Ishikawa (cell line): ENCODE results near the gene KCNIP3.

Experiments
- TCF12 ChIP-seq: IDR thresholded peaks from 2 replicates; pipeline ENCODE4 v1.6.1; 2012; ENCODE audit warnings: low read depth
- YY1 ChIP-seq: IDR thresholded peaks from 2 replicates; pipeline ENCODE4 v1.6.1; 2012; ENCODE audit warnings: low read depth

GRCh38 chr2:95374451-95374920 lies 77.3 kb downstream of the KCNIP3 start:
- TF ChIP-seq YY1 (no peak), TCF12 (no peak)
